HG02588 (cell line): Measurements from ENCODE around the gene MINDY4.
"Not testable (repeated sequence)": the region's sequence is repeated elsewhere in the genome, so short reads cannot be mapped to it uniquely, and the experiment has no call there.

Experiments used
- ATAC-seq: cut with Tn5 transposase; IDR thresholded peaks from one replicate; pipeline ENCODE4 v1.9.1; 2021; ENCODE audit warnings: mild to moderate bottlenecking, moderate library complexity; ENCODE audit not compliant: unreplicated experiment

The MINDY4 gene

GRCh38 chr7:30829471-30829870, 58.3 kb downstream of the MINDY4 start:
- no peak for ATAC-seq

GRCh38 chr7:30831227-30831626, 60.0 kb downstream of the MINDY4 start:
- ATAC-seq: no peak

GRCh38 chr7:30831936-30832335, 60.7 kb downstream of the MINDY4 start:
- no peak for ATAC-seq

- not testable (repeated sequence) for ATAC-seq
Observed at GRCh38 chr7:30834017-30834674, 62.9 kb downstream of the MINDY4 start.

- ATAC-seq: no peak
Observed at GRCh38 chr7:30835396-30835915, 64.2 kb downstream of the MINDY4 start.

GRCh38 chr7:30836991-30837390, 65.8 kb downstream of the MINDY4 start:
- no peak for ATAC-seq

GRCh38 chr7:30837581-30837980, 66.4 kb downstream of the MINDY4 start:
- ATAC-seq: no peak

GRCh38 chr7:30838008-30838407, 66.8 kb downstream of the MINDY4 start:
- ATAC-seq: no peak

GRCh38 chr7:30840141-30841024, 69.2 kb downstream of the MINDY4 start:
- no peak for ATAC-seq

- no peak for ATAC-seq
Observed at GRCh38 chr7:30841025-30841735, 70.0 kb downstream of the MINDY4 start.

GRCh38 chr7:30841801-30842541, 70.8 kb downstream of the MINDY4 start:
- ATAC-seq: no peak

GRCh38 chr7:30842542-30843451, 71.6 kb downstream of the MINDY4 start:
- ATAC-seq: no peak

GRCh38 chr7:30843741-30844482, 72.7 kb downstream of the MINDY4 start:
- ATAC-seq: no peak

GRCh38 chr7:30844483-30844874, 73.3 kb downstream of the MINDY4 start:
- no peak for ATAC-seq

- no peak for ATAC-seq
Observed at GRCh38 chr7:30844916-30845315, 73.7 kb downstream of the MINDY4 start.

GRCh38 chr7:30845426-30846135, 74.4 kb downstream of the MINDY4 start:
- no peak for ATAC-seq

GRCh38 chr7:30846378-30846777, 75.2 kb downstream of the MINDY4 start:
- no peak for ATAC-seq

GRCh38 chr7:30848121-30848855, 77.1 kb downstream of the MINDY4 start:
- ATAC-seq: no peak
